ENCODE measurements around the gene TIGD3. TPM values are rescaled to one million over a fixed set of nuclear protein-coding genes. Genes with fewer than 3 reads are reported as not detected.

TIGD3 gene
- total and polyA plus RNA-seq, 2 of the 8 experiments (the other 6 are each of a cell fraction or from before 2014, with no cell fraction given), result 1.1 to 1.3 TPM

DNA sequence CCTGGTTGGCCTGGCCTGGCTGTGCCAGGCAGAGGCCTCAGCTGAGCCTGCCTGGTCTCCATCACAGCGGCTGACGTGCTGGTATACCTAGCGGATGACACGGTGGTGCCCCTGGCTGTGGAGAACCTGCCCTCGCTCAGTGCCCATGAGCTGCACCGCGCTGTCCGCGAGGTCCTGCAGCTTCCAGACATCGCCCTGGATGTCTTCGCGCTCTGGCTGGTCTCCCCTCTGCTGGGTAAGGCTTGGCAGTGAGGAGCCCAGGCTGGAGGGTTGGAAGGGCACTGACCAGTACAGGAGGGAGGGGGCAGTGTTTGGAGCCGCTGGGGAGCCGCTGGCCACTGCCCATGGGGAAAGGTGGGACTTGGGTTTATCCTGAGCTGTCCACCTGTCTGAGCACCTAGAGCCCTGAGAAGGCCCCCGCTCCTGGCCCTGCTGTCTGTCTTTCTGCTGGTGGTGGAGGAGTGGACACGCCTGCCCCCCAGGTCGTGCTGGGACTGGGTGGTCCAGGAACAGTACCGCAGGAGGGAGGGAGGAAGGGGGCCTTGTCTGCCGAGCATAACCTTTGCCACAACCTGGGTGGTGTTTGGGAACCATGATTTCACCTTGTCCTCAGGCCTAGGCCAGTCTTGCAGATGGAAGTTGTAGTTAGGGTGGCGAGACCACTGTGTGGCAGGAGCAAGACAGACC, 34.9 kb downstream of the TIGD3 start:
- H2BK12ac ChIP-seq (ENCODE audit: low read depth, low read length), result no peak overlapping the region
- CTCF ChIA-PET (ENCODE audit: partially characterized antibody), result interaction anchor here (0.6 to 5.8 kb wide), 13 partner anchors 11 to 205 kb away, joined by 3 to 57 read pairs (median 8); no protein-coding TSS in a partner anchor
- H3K79me1 ChIP-seq (ENCODE audit: low read depth, low read length), result no peaks in the 10 kb centered on the region; the same call in 1 of the 2 replicates
- no peak overlapping the region for H3K4me2 ChIP-seq (ENCODE audit: insufficient read depth in 1 of 2, low read depth in 2 of 2, low read length in 2 of 2)
- no peak overlapping the region for H3K4me3 ChIP-seq (ENCODE audit: extremely low read depth in 1 of 4, insufficient read depth in 2 of 4, low read depth in 3 of 4, low read length in 4 of 4)
- POLR2A ChIA-PET (ENCODE audit: partially characterized antibody), result interaction anchor here (1.2 to 17.0 kb wide), 7 partner anchors 8 to 113 kb away, joined by 3 to 202 read pairs (median 10); partner anchors contain the start of genes MALAT1 and NEAT1
- DNase-seq (ENCODE audit: low read depth in 1 of 2, low spot score in 2 of 2) (no peak), FAIRE-seq (no peak)
- H4K91ac ChIP-seq (replicated peaks; ENCODE audit: insufficient read length, low read length), result peak overlapping the region; percentile 80
- WGBS, 2 experiments (ENCODE audit: extremely low coverage in 1 of 2, insufficient coverage in 1 of 2, insufficient read length in 1 of 2, insufficient replicate concordance in 2 of 2, low coverage in 1 of 2, low lambda C conversion rate in 2 of 2, missing lambda C conversion rate in 1 of 2), result 92% methylated on average over 18 of the region's 20 CpGs; no CpG with 5 or more reads in 1 of the 2 experiments
- H3K27me3 ChIP-seq (replicated peaks in 1 of 4; ENCODE audit: control insufficient read depth in 3 of 4, extremely low read depth in 1 of 4, insufficient read depth in 3 of 4, low read length in 3 of 4), result 0 out of 7 replicates have a peak, but pooled peaks cover 0 to 2% (median 0%) of the 10 kb centered on the region in 4 experiments
- H3K4me1 ChIP-seq (replicated peaks in 1 of 4; ENCODE audit: control insufficient read depth in 3 of 4, insufficient read depth in 4 of 4, low read length in 3 of 4), result peaks cover 0 to 14% (median 5%) of the 10 kb centered on the region in 4 experiments; a peak in 5 of 7 replicates
- H3K23me2 ChIP-seq (ENCODE audit: low read depth, low read length), result peaks cover 5% of the 10 kb centered on the region; the same call in 1 of the 2 replicates
- H3K18ac ChIP-seq (ENCODE audit: extremely low read depth, low read length), result no peak overlapping the region
- H3K14ac ChIP-seq (ENCODE audit: insufficient read length), result no peak overlapping the region
- H3K36me3 ChIP-seq (ENCODE audit: control insufficient read depth in 2 of 4, insufficient read depth in 4 of 4, low read length in 3 of 4), result no peaks in the 10 kb centered on the region; a peak in 1 of 8 replicates
- H3K56ac ChIP-seq (replicated peaks; ENCODE audit: insufficient read length, low read depth, low read length), result no peak overlapping the region
- H4K20me1 ChIP-seq (replicated peaks in 1 of 2; ENCODE audit: control insufficient read depth in 1 of 2, insufficient read depth in 2 of 2, low read length in 2 of 2), result peaks cover 0 to 3% of the 10 kb centered on the region in 2 experiments
- no peak overlapping the region; a peak in 2 of 7 replicates for H3K9ac ChIP-seq (replicated peaks in 1 of 4; ENCODE audit: extremely low read depth in 1 of 4, low read depth in 3 of 4, low read length in 3 of 4)
- no peak overlapping the region for H2AFZ ChIP-seq (ENCODE audit: low read length)
- H3K27ac ChIP-seq (ENCODE audit: low read depth, low read length), result no peak overlapping the region
- H3K9me3 ChIP-seq (ENCODE audit: insufficient read depth in 2 of 2, low read depth in 1 of 2, low read length in 1 of 2), result no peaks in the 10 kb centered on the region
- TF ChIP-seq JUND (IDR thresholded peaks at IDR 0.05; ENCODE audit: low read length) (no peak), CREB1 (IDR thresholded peaks at IDR 0.05) (no peak), SRF (IDR thresholded peaks at IDR 0.05; ENCODE audit: low read depth, low read length) (no peak), POLR2A (IDR thresholded peaks at IDR 0.05; ENCODE audit: control extremely low read depth in 1 of 2, low read depth in 2 of 2, low read length in 2 of 2) (no peak), PHF8 (conservative IDR thresholded peaks at IDR 0.05; ENCODE audit: low read depth, low read length) (no peak), ASH2L (IDR thresholded peaks at IDR 0.05; ENCODE audit: low read length) (no peak), YY1 (IDR thresholded peaks at IDR 0.05; ENCODE audit: low read depth, low read length) (no peak), MAFK (IDR thresholded peaks at IDR 0.05; ENCODE audit: low read depth, low read length) (no peak)
- TF ChIP-seq, protein P1, sequence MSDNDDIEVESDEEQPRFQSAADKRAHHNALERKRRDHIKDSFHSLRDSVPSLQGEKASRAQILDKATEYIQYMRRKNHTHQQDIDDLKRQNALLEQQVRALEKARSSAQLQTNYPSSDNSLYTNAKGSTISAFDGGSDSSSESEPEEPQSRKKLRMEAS (IDR thresholded peaks at IDR 0.05), result no peak
- TF ChIP-seq, protein P2, sequence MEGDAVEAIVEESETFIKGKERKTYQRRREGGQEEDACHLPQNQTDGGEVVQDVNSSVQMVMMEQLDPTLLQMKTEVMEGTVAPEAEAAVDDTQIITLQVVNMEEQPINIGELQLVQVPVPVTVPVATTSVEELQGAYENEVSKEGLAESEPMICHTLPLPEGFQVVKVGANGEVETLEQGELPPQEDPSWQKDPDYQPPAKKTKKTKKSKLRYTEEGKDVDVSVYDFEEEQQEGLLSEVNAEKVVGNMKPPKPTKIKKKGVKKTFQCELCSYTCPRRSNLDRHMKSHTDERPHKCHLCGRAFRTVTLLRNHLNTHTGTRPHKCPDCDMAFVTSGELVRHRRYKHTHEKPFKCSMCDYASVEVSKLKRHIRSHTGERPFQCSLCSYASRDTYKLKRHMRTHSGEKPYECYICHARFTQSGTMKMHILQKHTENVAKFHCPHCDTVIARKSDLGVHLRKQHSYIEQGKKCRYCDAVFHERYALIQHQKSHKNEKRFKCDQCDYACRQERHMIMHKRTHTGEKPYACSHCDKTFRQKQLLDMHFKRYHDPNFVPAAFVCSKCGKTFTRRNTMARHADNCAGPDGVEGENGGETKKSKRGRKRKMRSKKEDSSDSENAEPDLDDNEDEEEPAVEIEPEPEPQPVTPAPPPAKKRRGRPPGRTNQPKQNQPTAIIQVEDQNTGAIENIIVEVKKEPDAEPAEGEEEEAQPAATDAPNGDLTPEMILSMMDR (IDR thresholded peaks at IDR 0.05; ENCODE audit: control extremely low read depth in 1 of 3, insufficient read depth in 1 of 3, low read depth in 1 of 3, low read length in 3 of 3), result no peak
- H2BK20ac ChIP-seq (ENCODE audit: low read length), result no peak overlapping the region
- H3K23ac ChIP-seq (ENCODE audit: insufficient read length), result no peak overlapping the region
- no peak overlapping the region for H2AK5ac ChIP-seq (ENCODE audit: low read depth, low read length)
- H2BK15ac ChIP-seq (ENCODE audit: low read length), result no peak overlapping the region
- H3K4ac ChIP-seq (replicated peaks; ENCODE audit: insufficient read length, low read depth, low read length), result no peak overlapping the region
- H4K8ac ChIP-seq (ENCODE audit: extremely low read depth, insufficient read depth, low read length), result peak overlapping the region; percentile 11; the same call in 1 of the 2 replicates
- H2BK5ac ChIP-seq (ENCODE audit: low read depth, low read length), result peak overlapping the region; percentile 36; the same call in 1 of the 2 replicates
- no peak overlapping the region for H2BK120ac ChIP-seq (replicated peaks; ENCODE audit: low read depth, low read length)
- no peak overlapping the region for H4K5ac ChIP-seq (ENCODE audit: insufficient read length, low read depth, low read length)
- H3K79me2 ChIP-seq (ENCODE audit: control insufficient read depth in 1 of 2, insufficient read depth in 2 of 2, low read length in 2 of 2), result no peaks in the 10 kb centered on the region

All from H1 (cell line).